HCT116 (cell line): ENCODE data around the gene SMARCA5. TPM values are rescaled to one million over a fixed set of nuclear protein-coding genes. Genes with fewer than 3 reads are reported as not detected.

Experiments
- ATAC-seq: fragments of 200-7000 bp; cut with Tn5 transposase; 2 replicates; pipeline ENCODE4 v1.9.1; 2020; ENCODE audit warnings: mild to moderate bottlenecking, moderate library complexity
- BruUV-seq: library from RNA; stranded (reverse); fragments of 400-500 nt; replicated peaks from 2 replicates; lab custom pipeline; 2021; lab: Mats Ljungman, UMichigan
- CTCF ChIA-PET: fragments of 300-600 bp; sonication (Branson Sonifier 250); formaldehyde crosslinking; loops from one replicate; lab custom pipeline; 2021; ENCODE audit warnings: antibody characterized with exemption; lab: Charles Lee
- POLR2A ChIA-PET: fragments of 300-600, 350-600 bp; sonication (Branson Sonifier 250); formaldehyde crosslinking; loops from one replicate; lab custom pipeline; 2021; ENCODE audit warnings: antibody characterized with exemption; lab: Charles Lee
- RAD21 ChIA-PET, 2 experiments: fragments of 300-600 bp; sonication (Branson Sonifier 250); formaldehyde crosslinking; loops; one replicate each; lab custom pipeline; 2023; ENCODE audit warnings: low total read pairs in 2 of 2; ENCODE audit not compliant: uncharacterized antibody in 2 of 2, unreplicated experiment in 2 of 2, low non-redundant PET in 1 of 2; lab: Charles Lee
- DNase-seq: peaks from one replicate; pipeline ENCODE4 v3.0.0-alpha.2; 2010; ENCODE audit warnings: low read depth, low spot score
- H2AFZ ChIP-seq: fragments of 200-600 bp; shearing (Covaris generic), sonication (generic); 2 replicates; pipeline ENCODE4 v1.6.1; 2017; ENCODE audit warnings: low read depth, mixed run types, mixed read lengths, antibody characterized with exemption, low read length; ENCODE audit not compliant: poor library complexity, severe bottlenecking
- H3K27ac ChIP-seq: 2 replicates; pipeline ENCODE4 v1.5.1; 2012; ENCODE audit warnings: low read depth, low read length
- H3K27me3 ChIP-seq: fragments of 200-600 bp; sonication (generic); 2 replicates; pipeline ENCODE4 v1.6.1; 2016; ENCODE audit warnings: mixed run types, low read length, mixed read lengths; ENCODE audit not compliant: insufficient read depth
- H3K36me3 ChIP-seq, 2 experiments: fragments of 200-500 bp in 1 of 2; fragments of 200-600 bp in 1 of 2; sonication (Bioruptor generic) in 1 of 2; sonication (generic) in 1 of 2; 2 replicates each; pipeline versions ENCODE4 v1.5.1 to v1.6.1; 2014 to 2016; ENCODE audit warnings: low read length in 2 of 2, inconsistent platforms in 1 of 2, mixed read lengths in 1 of 2, mixed run types in 1 of 2; ENCODE audit not compliant: insufficient read depth in 2 of 2, control insufficient read depth in 1 of 2
- H3K4me1 ChIP-seq, 2 experiments: fragments of 200-600 bp in 1 of 2; sonication (generic) in 1 of 2; 2 replicates each; pipeline versions ENCODE4 v1.5.1 to v1.6.1; 2012 to 2017; ENCODE audit warnings: low read length in 2 of 2, inconsistent platforms in 1 of 2, mild to moderate bottlenecking in 1 of 2, mixed read lengths in 1 of 2, mixed run types in 1 of 2, moderate library complexity in 1 of 2; ENCODE audit not compliant: insufficient read depth in 2 of 2, control insufficient read depth in 1 of 2
- H3K4me2 ChIP-seq: fragments of 200-600 bp; sonication (generic); 2 replicates; pipeline ENCODE4 v1.6.1; 2017; ENCODE audit warnings: mixed run types, low read length, mixed read lengths
- H3K4me3 ChIP-seq, 2 experiments: fragments of 200-600 bp in 1 of 2; sonication (generic) in 1 of 2; replicated peaks in 1 of 2; 2 replicates each; pipeline ENCODE4 v1.5.1; 2011 to 2016; ENCODE audit warnings: low read length in 2 of 2, control low read depth in 1 of 2, low read depth in 1 of 2, mild to moderate bottlenecking in 1 of 2, mixed read lengths in 1 of 2, mixed run types in 1 of 2
- H3K79me2 ChIP-seq: fragments of 200-600 bp; sonication (generic); 2 replicates; pipeline ENCODE4 v1.6.1; 2017; ENCODE audit warnings: mild to moderate bottlenecking, mixed run types, low read length, moderate library complexity, mixed read lengths; ENCODE audit not compliant: insufficient read depth
- H3K9ac ChIP-seq: fragments of 200-600 bp; sonication (generic); 2 replicates; pipeline ENCODE4 v1.6.1; 2016; ENCODE audit warnings: low read length, mixed read lengths
- H3K9me2 ChIP-seq: fragments of 200-600 bp; sonication (generic), shearing (Covaris generic); 2 replicates; pipeline ENCODE4 v1.6.1; 2017; ENCODE audit warnings: mixed run types, mild to moderate bottlenecking, moderate library complexity; ENCODE audit not compliant: insufficient read depth
- H3K9me3 ChIP-seq, 2 experiments: fragments of 200-500 bp in 1 of 2; fragments of 200-600 bp in 1 of 2; sonication (Bioruptor generic) in 1 of 2; sonication (generic) in 1 of 2; 2 replicates each; pipeline ENCODE4 v1.6.1; 2014 to 2017; ENCODE audit warnings: low read length in 2 of 2, mixed read lengths in 2 of 2, inconsistent platforms in 1 of 2, low read depth in 1 of 2, mild to moderate bottlenecking in 1 of 2, mixed run types in 1 of 2, moderate library complexity in 1 of 2; ENCODE audit not compliant: control insufficient read depth in 1 of 2, insufficient read depth in 1 of 2
- H4K20me1 ChIP-seq: fragments of 200-600 bp; sonication (generic), shearing (Covaris generic); 2 replicates; pipeline ENCODE4 v1.6.1; 2017; ENCODE audit warnings: mixed run types, mild to moderate bottlenecking, moderate library complexity; ENCODE audit not compliant: insufficient read depth
- CBX3 ChIP-seq: IDR thresholded peaks from 2 replicates; pipeline ENCODE4 v1.6.1; 2012; ENCODE audit warnings: low read depth
- EGR1 ChIP-seq: IDR thresholded peaks from 2 replicates; pipeline ENCODE4 v1.6.1; 2012; ENCODE audit warnings: low read depth
- ELF1 ChIP-seq: IDR thresholded peaks from 2 replicates; pipeline ENCODE4 v1.6.1; 2012; ENCODE audit warnings: low read depth, borderline replicate concordance
- EZH2phosphoT487 ChIP-seq: fragments of 200-600 bp; IDR thresholded peaks from 2 replicates; pipeline ENCODE4 v1.6.1; 2018; ENCODE audit warnings: antibody characterized with exemption, borderline replicate concordance
- FOSL1 ChIP-seq: IDR thresholded peaks from 2 replicates; pipeline ENCODE4 v1.6.1; 2012; ENCODE audit warnings: low read depth
- JUND ChIP-seq: IDR thresholded peaks from 2 replicates; pipeline ENCODE4 v1.6.1; 2012
- POLR2A ChIP-seq: IDR thresholded peaks from 2 replicates; pipeline ENCODE4 v1.7.0; 2011; ENCODE audit warnings: borderline replicate concordance; ENCODE audit not compliant: insufficient read depth, insufficient read length; ENCODE audit errors: extremely low read depth
- RAD21 ChIP-seq: IDR thresholded peaks from 2 replicates; pipeline ENCODE4 v1.6.1; 2012; ENCODE audit warnings: low read depth, mild to moderate bottlenecking
- SIN3A ChIP-seq: IDR thresholded peaks from 2 replicates; pipeline ENCODE4 v1.6.1; 2012; ENCODE audit warnings: low read depth
- SP1 ChIP-seq: IDR thresholded peaks from 2 replicates; pipeline ENCODE4 v1.6.1; 2012; ENCODE audit warnings: low read depth
- SRF ChIP-seq: IDR thresholded peaks from 2 replicates; pipeline ENCODE4 v1.6.1; 2012; ENCODE audit warnings: low read depth
- TCF7L2 ChIP-seq: IDR thresholded peaks from 2 replicates; pipeline ENCODE4 v1.7.0; 2011; ENCODE audit warnings: borderline replicate concordance, inconsistent platforms; ENCODE audit not compliant: insufficient read depth, insufficient read length; ENCODE audit errors: extremely low read depth
- YY1 ChIP-seq: IDR thresholded peaks from 2 replicates; pipeline ENCODE4 v1.6.1; 2011; ENCODE audit warnings: low read length, low read depth, moderate library complexity, mild to moderate bottlenecking; ENCODE audit not compliant: insufficient replicate concordance; ENCODE audit errors: extremely low read depth
- ZNF274 ChIP-seq: fragments of 200-500 bp; sonication (Bioruptor generic); IDR thresholded peaks from 2 replicates; pipeline ENCODE4 v1.6.1; 2014; ENCODE audit warnings: mild to moderate bottlenecking, low read depth, low read length, inconsistent platforms
- intact Hi-C: fragments of 100-400 bp; cut with micrococcal nuclease; formaldehyde crosslinking; loops from 2 replicates; pipeline ENCODE4 v1.10.0; 2022
- total RNA-seq: library from RNA; stranded (reverse); gene quantifications from one replicate; pipeline ENCODE4 v1.2.1, GENCODE V29; 2021; ENCODE audit not compliant: unreplicated experiment
- TF ChIP-seq, protein P1 (sequence below): IDR thresholded peaks from 2 replicates; pipeline ENCODE4 v1.6.1; 2012
- TF ChIP-seq, protein P2 (sequence below), 3 experiments: fragments of 200-600 bp in 1 of 3; sonication (generic) in 1 of 3; IDR thresholded peaks in 2 of 3; conservative IDR thresholded peaks in 1 of 3; 2 replicates each; pipeline ENCODE4 v1.5.1; 2012 to 2017; ENCODE audit warnings: low read depth in 2 of 3, low read length in 2 of 3, antibody characterized with exemption in 1 of 3, borderline replicate concordance in 1 of 3, control low read depth in 1 of 3, mild to moderate bottlenecking in 1 of 3, mixed read lengths in 1 of 3, mixed run types in 1 of 3, moderate library complexity in 1 of 3; ENCODE audit not compliant: insufficient read depth in 1 of 3
- TF ChIP-seq, protein P3 (sequence below): IDR thresholded peaks from 2 replicates; pipeline ENCODE4 v1.6.1; 2012

The SMARCA5 gene
- total RNA-seq, 1 experiment from 2014 or later = 61.2 TPM

DNA sequence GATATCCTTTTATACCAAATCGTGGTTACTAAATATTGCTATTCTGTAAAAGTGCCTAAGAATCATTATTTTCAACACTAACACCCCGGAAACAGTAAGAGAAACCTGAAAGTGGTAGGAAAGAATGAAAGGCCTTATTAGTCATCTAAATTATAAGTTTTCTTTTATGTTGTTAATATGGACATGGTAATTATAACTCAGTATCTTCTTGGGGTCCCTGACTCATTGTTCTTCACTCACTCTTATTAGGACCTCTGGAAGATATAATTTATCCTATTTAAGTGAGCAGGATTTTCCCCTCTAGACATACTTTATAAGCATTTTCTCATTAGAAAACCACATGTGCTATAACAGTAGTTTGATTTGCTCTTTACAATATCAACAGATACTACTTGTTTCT lies 51.0 kb downstream of the SMARCA5 start:
- ChIA-PET CTCF (no interaction called here), RAD21 (no interaction called here), POLR2A (no interaction called here)
- intact Hi-C loops = no loop called here
- no peaks in the 10 kb centered on the region for H3K36me3 ChIP-seq
- no peak overlapping the region for H3K4me3 ChIP-seq
- no peak overlapping the region for H3K4me2 ChIP-seq
- H3K9me3 ChIP-seq = no peaks in the 10 kb centered on the region
- TF ChIP-seq RAD21 (no peak), CBX3 (no peak), FOSL1 (no peak), ZNF274 (no peak), ELF1 (no peak), SRF (no peak), TCF7L2 (no peak), JUND (no peak), YY1 (no peak), POLR2A (no peak), EZH2phosphoT487 (no peak), SP1 (no peak), EGR1 (no peak), SIN3A (no peak)
- TF ChIP-seq, protein P1, sequence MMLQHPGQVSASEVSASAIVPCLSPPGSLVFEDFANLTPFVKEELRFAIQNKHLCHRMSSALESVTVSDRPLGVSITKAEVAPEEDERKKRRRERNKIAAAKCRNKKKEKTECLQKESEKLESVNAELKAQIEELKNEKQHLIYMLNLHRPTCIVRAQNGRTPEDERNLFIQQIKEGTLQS = no peak
- TF ChIP-seq, protein P2, sequence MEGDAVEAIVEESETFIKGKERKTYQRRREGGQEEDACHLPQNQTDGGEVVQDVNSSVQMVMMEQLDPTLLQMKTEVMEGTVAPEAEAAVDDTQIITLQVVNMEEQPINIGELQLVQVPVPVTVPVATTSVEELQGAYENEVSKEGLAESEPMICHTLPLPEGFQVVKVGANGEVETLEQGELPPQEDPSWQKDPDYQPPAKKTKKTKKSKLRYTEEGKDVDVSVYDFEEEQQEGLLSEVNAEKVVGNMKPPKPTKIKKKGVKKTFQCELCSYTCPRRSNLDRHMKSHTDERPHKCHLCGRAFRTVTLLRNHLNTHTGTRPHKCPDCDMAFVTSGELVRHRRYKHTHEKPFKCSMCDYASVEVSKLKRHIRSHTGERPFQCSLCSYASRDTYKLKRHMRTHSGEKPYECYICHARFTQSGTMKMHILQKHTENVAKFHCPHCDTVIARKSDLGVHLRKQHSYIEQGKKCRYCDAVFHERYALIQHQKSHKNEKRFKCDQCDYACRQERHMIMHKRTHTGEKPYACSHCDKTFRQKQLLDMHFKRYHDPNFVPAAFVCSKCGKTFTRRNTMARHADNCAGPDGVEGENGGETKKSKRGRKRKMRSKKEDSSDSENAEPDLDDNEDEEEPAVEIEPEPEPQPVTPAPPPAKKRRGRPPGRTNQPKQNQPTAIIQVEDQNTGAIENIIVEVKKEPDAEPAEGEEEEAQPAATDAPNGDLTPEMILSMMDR (IDR thresholded peaks at IDR 0.05 in 2 of 3, conservative IDR thresholded peaks at IDR 0.05 in 1 of 3; ENCODE audit: borderline replicate concordance in 1 of 3, insufficient read depth in 1 of 3, low read depth in 2 of 3, low read length in 2 of 3) = no peak
- TF ChIP-seq, protein P3, sequence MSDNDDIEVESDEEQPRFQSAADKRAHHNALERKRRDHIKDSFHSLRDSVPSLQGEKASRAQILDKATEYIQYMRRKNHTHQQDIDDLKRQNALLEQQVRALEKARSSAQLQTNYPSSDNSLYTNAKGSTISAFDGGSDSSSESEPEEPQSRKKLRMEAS = no peak
- H3K27me3 ChIP-seq = no peaks in the 10 kb centered on the region
- no peaks in the 10 kb centered on the region for H3K79me2 ChIP-seq
- no peak overlapping the region for H3K27ac ChIP-seq
- ATAC-seq (no peak), DNase-seq (no peak)
- BruUV-seq = no TSS peak
- H4K20me1 ChIP-seq = no peaks in the 10 kb centered on the region
- no peak overlapping the region for H2AFZ ChIP-seq
- H3K9me2 ChIP-seq = no peaks in the 10 kb centered on the region
- H3K9ac ChIP-seq = no peak overlapping the region
- H3K4me1 ChIP-seq = no peaks in the 10 kb centered on the region
